Measurements from ENCODE around the gene NFIA.

GRCh38 chr1:61255358-61255703, 173.0 kb downstream of the NFIA start:
- no peak for TF ChIP-seq CTCF (conservative IDR thresholded peaks at IDR 0.05; ENCODE audit: low read length)
- TF ChIP-seq EZH2phosphoT487 (IDR thresholded peaks at IDR 0.05; ENCODE audit: borderline replicate concordance) = peak; percentile 64

Data from Loucy (cell line).